ENCODE results near the gene CPLANE1. TPM values are rescaled to one million over a fixed set of nuclear protein-coding genes. Genes with fewer than 3 reads are reported as not detected.
"Not testable (repeated sequence)": the region's sequence is repeated elsewhere in the genome, so short reads cannot be mapped to it uniquely, and the experiment has no call there.

Gene CPLANE1
- total RNA-seq, 4 donors from 2014 or later: 6.3 to 28.2 (median 12.0) TPM

DNA sequence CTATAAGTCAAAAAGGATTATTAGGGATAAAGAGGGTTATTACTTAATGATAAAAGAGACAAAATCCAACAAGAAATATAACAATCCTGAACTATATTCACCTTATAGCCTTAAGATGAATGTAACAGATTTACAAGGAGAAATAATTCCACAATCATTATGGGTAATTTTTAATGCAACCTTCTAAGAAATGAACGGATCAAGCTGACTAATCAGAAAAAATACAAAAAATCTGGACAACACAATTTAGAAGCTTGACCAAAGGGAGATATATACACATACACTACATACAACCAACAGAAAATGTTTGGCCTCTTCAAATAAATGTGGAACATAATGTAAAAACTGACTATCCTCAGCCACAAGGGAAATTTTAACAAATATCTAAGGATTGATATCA, 102.3 kb downstream of the CPLANE1 start:
- 97% methylated on average over 1 of the region's 1 CpG for WGBS
- TF ChIP-seq POLR2AphosphoS5 (IDR thresholded peaks at IDR 0.05) (no peak), EP300 (IDR thresholded peaks at IDR 0.05) (no peak), POLR2A (IDR thresholded peaks at IDR 0.05) (no peak)
- TF ChIP-seq, protein P1, sequence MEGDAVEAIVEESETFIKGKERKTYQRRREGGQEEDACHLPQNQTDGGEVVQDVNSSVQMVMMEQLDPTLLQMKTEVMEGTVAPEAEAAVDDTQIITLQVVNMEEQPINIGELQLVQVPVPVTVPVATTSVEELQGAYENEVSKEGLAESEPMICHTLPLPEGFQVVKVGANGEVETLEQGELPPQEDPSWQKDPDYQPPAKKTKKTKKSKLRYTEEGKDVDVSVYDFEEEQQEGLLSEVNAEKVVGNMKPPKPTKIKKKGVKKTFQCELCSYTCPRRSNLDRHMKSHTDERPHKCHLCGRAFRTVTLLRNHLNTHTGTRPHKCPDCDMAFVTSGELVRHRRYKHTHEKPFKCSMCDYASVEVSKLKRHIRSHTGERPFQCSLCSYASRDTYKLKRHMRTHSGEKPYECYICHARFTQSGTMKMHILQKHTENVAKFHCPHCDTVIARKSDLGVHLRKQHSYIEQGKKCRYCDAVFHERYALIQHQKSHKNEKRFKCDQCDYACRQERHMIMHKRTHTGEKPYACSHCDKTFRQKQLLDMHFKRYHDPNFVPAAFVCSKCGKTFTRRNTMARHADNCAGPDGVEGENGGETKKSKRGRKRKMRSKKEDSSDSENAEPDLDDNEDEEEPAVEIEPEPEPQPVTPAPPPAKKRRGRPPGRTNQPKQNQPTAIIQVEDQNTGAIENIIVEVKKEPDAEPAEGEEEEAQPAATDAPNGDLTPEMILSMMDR (IDR thresholded peaks at IDR 0.05): no peak
- Histone ChIP-seq H3K27me3 (no peaks in the 10 kb centered on the region), H3K4me1 (no peaks in the 10 kb centered on the region), H3K36me3 (peaks cover 48% of the 10 kb centered on the region), H3K9me3 (no peaks in the 10 kb centered on the region), H3K4me3 (no peak overlapping the region), H3K27ac (no peak overlapping the region)
- DNase-seq (ENCODE audit: low spot score in 2 of 2): no peak

DNA sequence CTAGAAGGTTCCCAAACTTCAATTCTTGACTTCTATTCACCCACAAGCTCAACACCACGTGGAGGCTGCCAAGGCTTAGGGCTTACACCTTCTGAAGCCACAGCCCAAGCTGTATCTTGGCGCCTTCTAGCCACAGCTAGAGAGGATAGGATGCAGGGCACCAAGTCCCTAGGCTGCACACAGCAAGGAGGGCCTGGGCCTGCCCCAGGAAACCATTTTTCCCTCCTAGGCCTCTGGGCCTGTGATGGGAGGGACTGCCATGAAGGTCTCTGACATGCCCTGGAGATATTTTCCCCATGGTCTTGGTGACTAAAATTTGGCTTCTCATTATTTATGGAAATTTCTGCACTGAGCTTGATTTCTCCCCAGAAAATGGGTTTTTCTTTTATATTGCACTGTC, 112.5 kb downstream of the CPLANE1 start:
- 93% methylated on average over 2 of the region's 2 CpGs for WGBS
- Histone ChIP-seq H3K36me3 (peaks cover 44% of the 10 kb centered on the region), H3K27ac (no peak overlapping the region), H3K4me3 (no peak overlapping the region), H3K27me3 (no peaks in the 10 kb centered on the region), H3K4me1 (no peaks in the 10 kb centered on the region), H3K9me3 (no peaks in the 10 kb centered on the region)
- TF ChIP-seq POLR2A (IDR thresholded peaks at IDR 0.05): no peak
- TF ChIP-seq, protein P1 (IDR thresholded peaks at IDR 0.05): no peak
- no peak for TF ChIP-seq POLR2AphosphoS5 (IDR thresholded peaks at IDR 0.05)
- no peak for TF ChIP-seq EP300 (IDR thresholded peaks at IDR 0.05)
- DNase-seq (ENCODE audit: low spot score in 2 of 2): no peak

DNA sequence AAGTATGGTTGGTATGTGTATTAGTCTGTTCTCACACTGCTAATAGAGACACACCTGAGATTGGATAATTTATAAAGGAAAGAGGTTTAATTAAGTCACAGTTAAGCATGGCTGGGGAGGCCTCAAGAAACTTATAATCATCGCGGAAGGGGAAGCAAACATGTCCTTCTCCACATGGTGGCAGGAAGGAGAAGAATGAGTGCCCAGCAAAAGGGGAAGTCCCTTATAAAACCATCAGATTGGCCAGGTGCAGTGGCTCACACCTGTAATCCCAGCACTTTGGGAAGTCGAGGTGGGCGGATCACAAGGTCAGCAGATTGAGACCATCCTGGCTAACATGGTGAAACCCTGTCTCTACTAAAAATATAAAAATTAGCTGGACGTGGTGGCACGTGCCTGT, 113.9 kb downstream of the CPLANE1 start:
- not testable (repeated sequence) for H3K4me3 ChIP-seq; H3K27ac ChIP-seq; DNase-seq (ENCODE audit: low spot score in 2 of 2); H3K4me1 ChIP-seq; H3K27me3 ChIP-seq; H3K9me3 ChIP-seq
- WGBS: 97% methylated on average over 6 of the region's 6 CpGs
- H3K36me3 ChIP-seq: peaks cover 37% of the 10 kb centered on the region

DNA sequence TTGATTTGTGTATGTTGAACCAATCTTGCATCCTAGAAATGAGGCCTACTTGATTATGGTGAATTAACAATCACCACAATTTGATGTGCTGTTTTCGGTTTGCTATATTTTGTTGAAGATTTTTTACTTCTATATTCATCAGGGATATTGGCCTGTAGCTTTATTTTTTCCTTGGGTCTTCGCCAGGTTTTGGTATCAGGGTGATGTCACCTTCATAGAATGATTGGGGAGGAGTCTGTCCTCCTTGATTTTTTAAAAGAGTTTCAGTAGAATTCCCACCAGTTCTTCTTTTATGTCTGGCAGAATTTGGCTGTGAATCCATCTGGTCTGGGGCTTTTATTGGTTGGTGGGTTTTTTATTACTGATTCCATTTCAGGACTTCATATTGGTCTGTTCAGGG, 115.2 kb downstream of the CPLANE1 start:
- H3K27me3 ChIP-seq: no peaks in the 10 kb centered on the region
- WGBS: 89% methylated on average over 2 of the region's 2 CpGs
- peaks cover 33% of the 10 kb centered on the region for H3K36me3 ChIP-seq
- no peaks in the 10 kb centered on the region for H3K9me3 ChIP-seq
- no peaks in the 10 kb centered on the region for H3K4me1 ChIP-seq
- H3K27ac ChIP-seq: no peak overlapping the region
- TF ChIP-seq, protein P1 (IDR thresholded peaks at IDR 0.05): no peak
- TF ChIP-seq POLR2AphosphoS5 (IDR thresholded peaks at IDR 0.05) (no peak), POLR2A (IDR thresholded peaks at IDR 0.05) (no peak), EP300 (IDR thresholded peaks at IDR 0.05) (no peak)
- DNase-seq (ENCODE audit: low spot score in 2 of 2): no peak
- no peak overlapping the region for H3K4me3 ChIP-seq

DNA sequence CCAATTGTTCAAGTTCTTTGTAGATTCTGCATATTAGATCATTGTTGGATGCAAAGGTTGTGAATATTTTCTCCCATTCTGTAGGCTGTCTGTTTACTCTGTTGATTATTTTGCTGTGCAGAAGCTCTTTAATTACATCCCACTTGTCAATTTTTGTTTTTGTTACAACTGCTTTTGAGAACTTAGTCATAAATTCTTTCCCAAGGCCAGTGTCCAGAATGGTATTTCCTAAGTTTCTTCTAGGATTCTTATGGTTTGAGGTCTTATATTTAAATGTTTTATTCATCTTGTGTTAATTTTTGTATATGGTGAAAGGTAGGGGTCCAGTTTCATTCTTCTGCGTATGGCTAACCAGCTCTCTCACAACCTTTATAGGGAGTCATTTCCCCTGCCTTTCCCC, 116.5 kb downstream of the CPLANE1 start:
- TF ChIP-seq, protein P1 (IDR thresholded peaks at IDR 0.05): no peak
- no peak for TF ChIP-seq EP300 (IDR thresholded peaks at IDR 0.05)
- TF ChIP-seq POLR2A (IDR thresholded peaks at IDR 0.05): no peak
- TF ChIP-seq POLR2AphosphoS5 (IDR thresholded peaks at IDR 0.05): no peak
- H3K36me3 ChIP-seq: peaks cover 25% of the 10 kb centered on the region
- WGBS: 100% methylated on average over 1 of the region's 1 CpG
- H3K9me3 ChIP-seq: no peaks in the 10 kb centered on the region
- H3K4me3 ChIP-seq: no peak overlapping the region
- no peak overlapping the region for H3K27ac ChIP-seq
- no peaks in the 10 kb centered on the region for H3K27me3 ChIP-seq
- H3K4me1 ChIP-seq: no peaks in the 10 kb centered on the region
- no peak for DNase-seq (ENCODE audit: low spot score in 2 of 2)

DNA sequence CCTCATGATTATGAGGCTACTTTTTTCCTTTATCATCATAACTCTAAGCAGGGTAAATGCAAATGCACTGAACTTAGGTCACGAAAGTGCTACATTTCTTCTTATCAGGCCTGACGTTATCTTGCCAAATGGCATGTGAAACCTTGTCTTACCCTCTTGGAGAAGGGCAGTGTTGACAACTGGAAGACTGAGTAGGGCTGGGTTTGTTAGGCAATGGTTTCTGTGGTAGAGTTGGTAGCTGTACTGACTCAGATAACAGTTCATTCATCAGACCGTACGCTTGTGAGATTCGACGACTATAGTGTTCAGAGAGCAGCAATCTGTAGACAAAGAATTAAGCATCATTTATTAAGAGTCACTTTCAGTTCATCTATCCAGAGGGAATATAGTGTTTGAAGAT, 127.7 kb downstream of the CPLANE1 start:
- H3K27ac ChIP-seq: no peak overlapping the region
- H3K9me3 ChIP-seq: no peaks in the 10 kb centered on the region
- WGBS: 93% methylated on average over 6 of the region's 6 CpGs
- H3K27me3 ChIP-seq: no peaks in the 10 kb centered on the region
- TF ChIP-seq EP300 (IDR thresholded peaks at IDR 0.05) (no peak), POLR2A (IDR thresholded peaks at IDR 0.05) (no peak), POLR2AphosphoS5 (IDR thresholded peaks at IDR 0.05) (no peak)
- TF ChIP-seq, protein P1 (IDR thresholded peaks at IDR 0.05): no peak
- peaks cover 61% of the 10 kb centered on the region for H3K36me3 ChIP-seq
- no peak for DNase-seq (ENCODE audit: low spot score in 2 of 2)
- no peak overlapping the region for H3K4me3 ChIP-seq
- H3K4me1 ChIP-seq: no peaks in the 10 kb centered on the region

Data from suprapubic skin (tissue), 4 donors.